Esophagus muscularis mucosa (tissue), 4 donors: ENCODE data around the gene LOXL1. TPM values are rescaled to one million over a fixed set of nuclear protein-coding genes. Genes with fewer than 3 reads are reported as not detected.
"Not testable (repeated sequence)": the region's sequence is repeated elsewhere in the genome, so short reads cannot be mapped to it uniquely, and the experiment has no call there.

Experiments used
- DNase-seq: peaks from one replicate; pipeline ENCODE4 v3.0.0-alpha.2; 2017; ENCODE audit errors: extremely low spot score
- H3K27ac ChIP-seq, 4 donors: fragments of 200-600 bp; sonication (generic); replicated peaks in 1 of 4; 1 replicate in 3 of 4; 2 replicates in 1 of 4; pipeline ENCODE4 v1.5.1; 2016 to 2019; ENCODE audit warnings: mild to moderate bottlenecking in 1 of 4
- H3K27me3 ChIP-seq, 4 donors: fragments of 200-600 bp; sonication (generic); one replicate each; pipeline versions ENCODE4 v1.5.1 to v1.6.0; 2016 to 2019
- H3K36me3 ChIP-seq, 4 donors: fragments of 200-600 bp; sonication (generic); one replicate each; pipeline ENCODE4 v1.5.1; 2016 to 2019
- H3K4me1 ChIP-seq, 4 donors: fragments of 200-600 bp; sonication (generic); one replicate each; pipeline ENCODE4 v1.5.1; 2016 to 2019
- H3K4me3 ChIP-seq, 4 donors: fragments of 200-600 bp; sonication (generic); 1 replicate in 2 of 4; 2 replicates in 2 of 4; pipeline ENCODE4 v1.5.1; 2016 to 2019; ENCODE audit warnings: mild to moderate bottlenecking in 4 of 4, moderate library complexity in 1 of 4
- H3K9me3 ChIP-seq, 4 donors: fragments of 200-600 bp; sonication (generic); 1 replicate in 3 of 4; 2 replicates in 1 of 4; pipeline ENCODE4 v1.5.1; 2016 to 2019
- CTCF ChIP-seq, 3 experiments: fragments of 200-600 bp in 2 of 3; fragments of 450-650 bp in 1 of 3; sonication (generic) in 2 of 3; IDR thresholded peaks; one replicate each; pipeline ENCODE4 v1.5.1; 2017 to 2019; ENCODE audit warnings: antibody characterized with exemption in 3 of 3, mild to moderate bottlenecking in 2 of 3, moderate library complexity in 1 of 3
- EP300 ChIP-seq: sonication (generic); formaldehyde crosslinking; IDR thresholded peaks from one replicate; pipeline ENCODE4 v1.6.1; 2017; ENCODE audit warnings: antibody characterized with exemption
- POLR2A ChIP-seq: fragments of 450-650 bp; IDR thresholded peaks from one replicate; pipeline ENCODE4 v1.6.1; 2017; ENCODE audit warnings: antibody characterized with exemption, moderate library complexity, mild to moderate bottlenecking, low read depth
- POLR2AphosphoS5 ChIP-seq, 2 donors: sonication (generic); formaldehyde crosslinking; IDR thresholded peaks; one replicate each; pipeline ENCODE4 v1.6.1; 2017; ENCODE audit warnings: antibody characterized with exemption in 2 of 2
- WGBS: methylation state at CpG from one replicate; pipeline ENCODE4 v1.1.5; 2018; 5-methylcytosine and 5-hydroxymethylcytosine counted together
- intact Hi-C: fragments of 100-400 bp; cut with DNase I; formaldehyde crosslinking; loops from one replicate; pipeline ENCODE4 v1.15.1; 2023
- total RNA-seq, 4 donors: library from RNA; depleted of rRNA; stranded (reverse); fragments of >200 nt; gene quantifications; one replicate each; pipeline versions ENCODE4 v1.1.0 to v1.2.1, GENCODE V29; 2016

Gene LOXL1
- total RNA-seq, 4 donors from 2014 or later, result 19.7 to 84.3 (median 39.1) TPM

- TF ChIP-seq CTCF (IDR thresholded peaks at IDR 0.05), result no peak
- no peak for TF ChIP-seq EP300
- TF ChIP-seq POLR2A, result no peak
- TF ChIP-seq POLR2AphosphoS5 (IDR thresholded peaks at IDR 0.05), result no peak
- H3K4me3 ChIP-seq, result no peak overlapping the region
- H3K27ac ChIP-seq, result peak overlapping the region; percentile 22 to 50 (median 36)
- H3K36me3 ChIP-seq, result peaks cover 0 to 16% (median 2%) of the 10 kb centered on the region in 4 donors
- peaks cover 11 to 80% (median 53%) of the 10 kb centered on the region in 4 donors for H3K4me1 ChIP-seq
- WGBS, result 58% methylated on average over 12 of the region's 12 CpGs
- intact Hi-C loops, result no loop called here
- H3K9me3 ChIP-seq, result no peaks in the 10 kb centered on the region
- no peak for DNase-seq
- H3K27me3 ChIP-seq, result no peaks in the 10 kb centered on the region
Measured at GRCh38 chr15:73936588-73937290, 10.5 kb downstream of the LOXL1 start.

- Histone ChIP-seq H3K9me3 (no peaks in the 10 kb centered on the region), H3K4me3 (no peak overlapping the region), H3K27ac (peak overlapping the region in 1 of 4 donors; percentile 15), H3K4me1 (peaks cover 14 to 80% (median 51%) of the 10 kb centered on the region in 4 donors), H3K36me3 (peaks cover 0 to 12% (median 0%) of the 10 kb centered on the region in 4 donors), H3K27me3 (no peaks in the 10 kb centered on the region)
- no peak for DNase-seq
- no peak for TF ChIP-seq POLR2A
- TF ChIP-seq CTCF (IDR thresholded peaks at IDR 0.05), result no peak
- TF ChIP-seq POLR2AphosphoS5 (IDR thresholded peaks at IDR 0.05), result no peak
- no peak for TF ChIP-seq EP300
- intact Hi-C loops, result no loop called here
- 85% methylated on average over 9 of the region's 10 CpGs for WGBS
Measured at GRCh38 chr15:73937296-73937695, 11.0 kb downstream of the LOXL1 start.

- intact Hi-C loops, result no loop called here
- no peak overlapping the region for H3K27ac ChIP-seq
- no peaks in the 10 kb centered on the region for H3K9me3 ChIP-seq
- H3K4me3 ChIP-seq, result no peak overlapping the region
- no peaks in the 10 kb centered on the region for H3K27me3 ChIP-seq
- WGBS, result 97% methylated on average over 9 of the region's 11 CpGs
- TF ChIP-seq EP300, result no peak
- TF ChIP-seq POLR2A, result no peak
- no peak for TF ChIP-seq POLR2AphosphoS5 (IDR thresholded peaks at IDR 0.05)
- TF ChIP-seq CTCF (IDR thresholded peaks at IDR 0.05), result no peak
- no peak for DNase-seq
- H3K4me1 ChIP-seq, result peaks cover 14 to 77% (median 50%) of the 10 kb centered on the region in 4 donors
- H3K36me3 ChIP-seq, result peaks cover 0 to 13% (median 0%) of the 10 kb centered on the region in 4 donors
Measured at GRCh38 chr15:73937726-73938125, 11.5 kb downstream of the LOXL1 start.

GRCh38 chr15:73938516-73938915 is 12.3 kb downstream of the LOXL1 start:
- H3K4me3 ChIP-seq, H3K9me3 ChIP-seq, H3K27me3 ChIP-seq, H3K27ac ChIP-seq, DNase-seq, intact Hi-C loops: not testable (repeated sequence)
- peaks cover 14 to 74% (median 50%) of the 10 kb centered on the region in 4 donors for H3K4me1 ChIP-seq
- WGBS, result 90% methylated on average over 8 of the region's 8 CpGs
- peaks cover 0 to 16% (median 0%) of the 10 kb centered on the region in 4 donors for H3K36me3 ChIP-seq

- DNase-seq, result no peak
- Histone ChIP-seq H3K27ac (no peak overlapping the region), H3K9me3 (no peaks in the 10 kb centered on the region), H3K27me3 (no peaks in the 10 kb centered on the region), H3K4me1 (peaks cover 14 to 75% (median 51%) of the 10 kb centered on the region in 4 donors), H3K4me3 (no peak overlapping the region), H3K36me3 (peaks cover 0 to 13% (median 0%) of the 10 kb centered on the region in 4 donors)
- intact Hi-C loops, result no loop called here
- WGBS, result 79% methylated on average over 2 of the region's 4 CpGs
- no peak for TF ChIP-seq POLR2AphosphoS5 (IDR thresholded peaks at IDR 0.05)
- TF ChIP-seq EP300, result no peak
- TF ChIP-seq CTCF (IDR thresholded peaks at IDR 0.05), result no peak
- TF ChIP-seq POLR2A, result no peak
Measured at GRCh38 chr15:73939138-73939537, 12.9 kb downstream of the LOXL1 start.
